GM19324 (cell line): ENCODE results near the gene CHD9NB.
"Not testable (repeated sequence)": the region's sequence is repeated elsewhere in the genome, so short reads cannot be mapped to it uniquely, and the experiment has no call there.

Experiments used
- ATAC-seq: cut with Tn5 transposase; IDR thresholded peaks from one replicate; pipeline ENCODE4 v1.9.1; 2021; ENCODE audit warnings: mild to moderate bottlenecking, moderate library complexity; ENCODE audit not compliant: unreplicated experiment, low FRiP score

Gene CHD9NB

GRCh38 chr16:53084746-53085334, 32.1 kb upstream of the CHD9NB start:
- ATAC-seq, result no peak

DNA sequence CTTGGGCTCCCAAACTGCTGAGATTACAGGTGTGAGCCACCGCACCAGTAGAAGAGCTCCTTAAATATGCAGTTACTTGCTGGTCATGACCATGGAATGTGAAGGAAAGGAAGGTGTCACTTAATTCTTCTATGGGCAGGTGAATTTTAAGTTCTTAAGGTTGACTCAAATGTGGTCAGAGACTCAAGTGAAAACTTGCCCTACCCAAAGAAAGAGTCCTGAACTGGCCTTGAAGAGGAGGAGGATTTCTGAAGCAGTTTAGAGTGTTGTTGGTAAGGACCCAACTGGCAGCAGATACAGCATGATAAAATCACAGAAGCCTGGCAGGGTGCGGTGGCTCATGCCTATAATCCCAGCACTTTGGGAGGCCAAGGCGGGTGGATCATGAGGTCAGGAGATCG, 31.4 kb upstream of the CHD9NB start:
- ATAC-seq, result no peak

DNA sequence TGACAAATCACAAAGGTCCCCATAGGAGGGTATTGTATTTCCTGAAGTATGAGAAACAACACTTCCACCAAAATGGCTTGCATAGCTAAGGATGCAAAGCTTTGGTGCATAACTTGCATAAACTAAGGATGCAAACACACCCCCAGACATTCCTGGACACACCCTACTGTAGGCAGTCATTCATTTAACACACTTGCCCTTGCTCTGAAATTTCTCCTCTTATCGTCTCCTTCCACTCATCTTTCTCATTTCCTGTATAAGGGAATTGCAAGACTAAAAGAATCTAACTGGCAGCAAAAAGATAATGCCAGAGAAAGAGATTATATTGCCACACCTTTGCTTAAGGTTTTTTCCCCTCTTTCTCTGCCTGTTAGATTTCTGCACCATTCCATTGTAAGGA, 30.4 kb upstream of the CHD9NB start:
- no peak for ATAC-seq

DNA sequence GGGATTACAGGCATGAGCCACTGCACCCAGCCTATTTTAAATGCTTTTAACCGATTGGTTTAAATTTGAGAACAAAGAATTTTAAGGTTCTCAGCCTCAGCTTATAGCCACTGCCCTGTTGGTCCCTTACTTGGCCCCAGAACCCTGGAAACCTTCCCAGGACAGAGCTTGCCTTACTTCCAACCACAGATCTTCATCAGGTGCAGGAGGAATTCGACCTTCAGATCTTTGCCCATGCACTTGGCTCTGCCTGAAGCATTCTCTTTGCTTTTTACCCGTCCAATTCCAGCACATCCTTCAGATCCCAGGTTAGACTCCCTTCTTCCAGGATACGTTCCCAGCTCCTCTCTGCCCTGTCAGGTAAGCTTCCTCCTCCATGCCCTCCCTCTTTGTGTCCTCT, 29.8 kb upstream of the CHD9NB start:
- ATAC-seq, result no peak

- no peak for ATAC-seq
Observed at GRCh38 chr16:53081686-53082407, 29.1 kb upstream of the CHD9NB start.

DNA sequence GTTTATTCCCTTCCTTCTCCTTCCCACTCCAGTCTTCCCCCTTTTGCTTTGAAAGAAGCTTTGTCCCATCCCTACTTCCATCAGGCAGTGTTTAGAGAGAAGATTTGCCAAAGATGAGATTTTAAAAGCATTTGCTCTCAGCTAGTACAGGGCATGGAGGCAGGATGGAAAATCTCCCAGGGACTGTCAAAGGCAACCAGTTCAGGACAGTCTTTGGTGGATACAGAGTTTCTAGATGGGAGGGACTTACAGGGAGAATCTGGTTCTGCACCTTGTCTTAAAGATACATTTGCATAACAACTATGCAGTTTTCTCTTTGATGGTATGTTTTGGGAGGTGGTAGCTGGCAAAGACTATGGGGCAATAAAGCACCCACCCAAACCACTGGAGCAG, 28.3 kb upstream of the CHD9NB start:
- no peak for ATAC-seq

- no peak for ATAC-seq
Observed at GRCh38 chr16:53080345-53081031, 27.8 kb upstream of the CHD9NB start.

- ATAC-seq, result no peak
Observed at GRCh38 chr16:53078765-53079485, 26.2 kb upstream of the CHD9NB start.

GRCh38 chr16:53078247-53078646, 25.6 kb upstream of the CHD9NB start:
- ATAC-seq, result no peak

DNA sequence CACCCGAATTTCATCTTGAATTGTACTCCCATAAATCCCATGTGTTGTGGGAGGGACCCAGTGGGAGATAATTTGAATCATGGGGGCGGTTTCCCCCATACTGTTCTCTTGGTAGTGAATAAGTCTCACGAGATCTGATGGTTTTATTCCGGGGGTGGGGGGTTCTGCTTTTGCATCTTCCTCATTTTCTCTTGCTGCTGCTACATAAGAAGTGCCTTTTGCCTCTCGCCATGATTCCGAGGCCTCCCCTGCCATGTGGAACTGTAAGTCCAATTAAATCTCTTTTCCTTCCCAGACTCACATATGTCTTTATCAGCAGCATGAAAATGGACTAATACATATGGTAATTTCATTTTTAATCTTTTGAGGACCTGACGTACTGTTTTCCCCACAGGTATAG, 22.8 kb upstream of the CHD9NB start:
- not testable (repeated sequence) for ATAC-seq

DNA sequence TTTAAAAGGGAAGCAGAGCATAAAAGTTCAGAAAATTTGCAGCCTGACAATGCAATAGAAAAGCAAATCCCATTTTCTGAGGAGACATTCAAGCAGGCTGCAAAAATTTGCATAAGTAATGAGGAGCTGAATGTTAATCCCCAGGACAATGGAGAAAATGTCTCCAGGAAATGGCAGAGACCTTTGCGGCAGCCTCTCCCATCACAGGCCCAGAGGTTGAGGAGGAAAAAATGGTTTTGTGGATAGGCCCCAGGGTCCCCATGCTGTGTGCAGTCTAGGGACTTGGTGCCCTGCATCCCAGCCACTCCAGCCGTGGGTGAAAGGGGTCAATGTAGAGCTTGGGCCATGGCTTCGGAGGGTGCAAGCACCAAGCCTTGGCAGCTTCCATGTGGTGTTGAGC, 21.6 kb upstream of the CHD9NB start:
- not testable (repeated sequence) for ATAC-seq

- no peak for ATAC-seq
Observed at GRCh38 chr16:53073022-53073421, 20.3 kb upstream of the CHD9NB start.

DNA sequence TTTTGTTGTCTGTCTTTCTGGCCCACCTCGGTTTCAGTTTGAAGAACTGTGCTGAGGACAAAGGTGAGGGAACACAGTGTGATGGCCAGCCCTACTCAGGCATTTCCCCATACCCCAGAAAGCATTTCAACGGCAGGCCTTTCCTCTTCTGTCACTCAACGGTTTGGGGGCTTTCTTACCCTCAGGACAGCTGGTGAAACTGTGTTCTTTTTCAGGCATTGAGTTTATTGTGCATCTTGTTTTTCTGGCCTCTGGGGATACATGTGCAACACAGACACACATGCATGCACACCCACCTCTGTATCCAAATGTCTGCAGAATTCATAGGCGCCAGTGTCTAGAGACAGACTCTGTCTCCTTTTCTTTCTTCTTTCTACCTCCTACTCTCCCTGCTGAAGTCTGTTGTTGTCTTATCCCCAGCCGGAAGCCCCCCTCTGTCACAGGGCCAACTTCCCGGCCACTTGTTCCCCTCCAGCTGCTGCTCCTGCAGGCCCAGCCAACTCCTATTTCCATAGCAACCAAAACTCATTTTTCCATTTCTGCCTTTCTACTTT, 19.1 kb upstream of the CHD9NB start:
- no peak for ATAC-seq

DNA sequence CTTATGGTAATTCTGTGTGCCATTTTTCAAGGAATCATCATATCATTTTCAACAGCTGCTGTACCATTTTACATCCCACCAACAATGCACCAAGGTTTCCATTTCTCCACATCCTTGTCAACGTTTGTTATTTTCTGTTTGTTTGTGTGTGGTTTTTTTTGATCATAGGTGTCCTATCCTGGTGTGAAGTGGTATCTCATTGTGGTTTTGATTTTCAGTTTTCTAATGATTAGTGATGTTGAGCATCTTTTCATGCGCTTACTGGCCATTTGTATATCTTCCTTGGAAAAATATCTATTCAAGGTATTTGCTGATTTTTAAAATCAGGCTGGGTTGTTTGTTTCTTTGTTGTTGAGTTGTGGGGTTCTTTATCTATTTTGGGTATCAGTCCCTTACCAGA, 17.1 kb upstream of the CHD9NB start:
- ATAC-seq, result no peak

- ATAC-seq, result peak; percentile 71
Observed at GRCh38 chr16:53068423-53068833, 15.7 kb upstream of the CHD9NB start.

GRCh38 chr16:53067675-53068074, 15.0 kb upstream of the CHD9NB start:
- no peak for ATAC-seq

DNA sequence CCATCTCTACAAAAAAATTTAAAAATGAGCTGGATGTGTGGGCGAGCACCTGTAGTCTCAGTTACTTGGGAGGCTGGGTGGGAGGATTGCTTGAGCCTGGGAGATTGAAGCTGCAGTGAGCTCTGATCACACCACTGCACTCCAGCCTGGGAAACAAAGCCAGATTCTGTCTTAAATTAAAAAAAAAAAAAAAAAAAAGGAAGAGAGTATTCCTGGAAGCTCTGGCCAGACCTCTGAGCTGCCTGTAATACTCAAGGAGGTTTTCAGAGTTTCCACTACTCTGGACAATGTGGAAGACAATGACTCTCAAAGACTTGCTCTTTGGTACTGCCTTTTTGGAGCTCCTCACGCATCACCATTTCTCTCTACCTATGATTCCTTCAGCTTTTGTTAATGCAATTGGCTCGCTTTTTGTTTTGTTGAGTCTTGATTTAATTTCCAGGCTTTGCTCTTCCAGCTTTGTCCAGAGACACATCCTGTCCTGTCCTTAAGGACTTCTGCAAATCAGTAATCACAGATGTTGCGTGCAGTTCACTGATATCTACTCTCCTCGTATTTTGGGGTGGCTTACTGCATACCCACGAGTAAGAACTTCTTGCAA, 12.9 kb upstream of the CHD9NB start:
- no peak for ATAC-seq

- ATAC-seq, result no peak
Observed at GRCh38 chr16:53064081-53064578, 11.4 kb upstream of the CHD9NB start.

DNA sequence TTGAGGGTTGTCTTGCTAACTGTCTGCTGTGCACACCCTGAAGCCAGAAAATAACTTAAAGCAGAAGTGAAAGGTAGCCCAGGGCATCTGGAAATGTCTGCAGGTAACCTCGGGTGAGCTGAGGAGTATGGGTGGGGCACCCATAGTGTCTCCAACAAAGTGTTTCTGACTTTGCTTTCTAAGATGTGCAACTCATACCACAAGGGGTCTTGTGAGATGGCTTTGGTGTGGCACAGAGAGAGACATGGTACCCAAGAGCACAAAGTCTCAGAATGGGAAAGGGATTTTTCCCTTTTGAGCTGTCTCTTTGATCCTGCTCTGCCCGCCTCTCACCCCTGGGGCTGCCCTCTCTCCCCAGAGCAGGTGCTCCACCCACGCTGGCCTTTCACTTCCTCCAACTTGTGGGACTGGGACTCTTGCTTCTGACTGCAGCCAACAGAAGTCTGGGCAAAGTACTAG, 9.0 kb upstream of the CHD9NB start:
- ATAC-seq, result peak; percentile 90

DNA sequence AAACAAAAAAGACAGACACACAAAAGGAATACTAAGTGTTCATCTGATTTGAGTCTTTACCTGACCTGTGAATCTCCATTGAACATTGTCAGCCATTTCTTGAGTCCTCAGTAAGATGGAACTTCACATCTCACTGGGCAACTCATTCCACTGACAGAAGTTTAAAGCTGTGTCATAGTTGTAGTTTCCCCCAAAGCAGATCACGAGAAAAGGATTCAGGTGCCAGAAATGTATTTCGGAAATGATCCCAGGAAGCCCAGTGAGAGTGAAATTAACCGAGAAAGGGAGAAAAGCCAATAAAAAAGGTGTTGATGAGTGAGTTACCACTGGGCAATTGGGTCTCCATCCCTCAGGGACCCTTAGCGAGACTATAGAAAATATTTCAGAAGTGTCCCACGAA, 8.6 kb upstream of the CHD9NB start:
- peak; percentile 3 for ATAC-seq
